GM12892 (cell line): ENCODE results near the gene TRIM26.
"Not testable (repeated sequence)": the region's sequence is repeated elsewhere in the genome, so short reads cannot be mapped to it uniquely, and the experiment has no call there.

ENCODE experiments used
- DNase-seq: peaks from one replicate; pipeline ENCODE4 v3.0.0; 2011; ENCODE audit not compliant: insufficient read length
- FAIRE-seq: peaks from 2 replicates; lab custom pipeline; 2011; peaks lifted over from hg19 to GRCh38; lab: Jason Lieb, UNC
- POLR2A ChIP-seq: IDR thresholded peaks from 2 replicates; pipeline ENCODE4 v1.6.1; 2011; ENCODE audit warnings: low read depth, low read length, control low read depth
- POLR2AphosphoS5 ChIP-seq: IDR thresholded peaks from 2 replicates; pipeline ENCODE4 v1.6.1; 2011; ENCODE audit warnings: low read depth, low read length, control low read depth
- TAF1 ChIP-seq: IDR thresholded peaks from 2 replicates; pipeline ENCODE4 v1.6.1; 2011; ENCODE audit warnings: low read depth, mild to moderate bottlenecking, control low read depth, low read length, borderline replicate concordance

Gene TRIM26

GRCh38 chr6:30184417-30185031 is 28.7 kb downstream of the TRIM26 start:
- DNase-seq, result no peak
- TF ChIP-seq TAF1 (no peak), POLR2AphosphoS5 (peak; percentile 70), POLR2A (peak; percentile 53)
- FAIRE-seq, result no peak

GRCh38 chr6:30180145-30180544 is 33.1 kb downstream of the TRIM26 start:
- FAIRE-seq, result no peak
- TF ChIP-seq POLR2AphosphoS5 (no peak), TAF1 (no peak), POLR2A (no peak)
- no peak for DNase-seq

- DNase-seq (no peak), FAIRE-seq (no peak)
- TF ChIP-seq TAF1 (no peak), POLR2AphosphoS5 (no peak)
Observed at GRCh38 chr6:30178837-30179236, 34.4 kb downstream of the TRIM26 start.

DNA sequence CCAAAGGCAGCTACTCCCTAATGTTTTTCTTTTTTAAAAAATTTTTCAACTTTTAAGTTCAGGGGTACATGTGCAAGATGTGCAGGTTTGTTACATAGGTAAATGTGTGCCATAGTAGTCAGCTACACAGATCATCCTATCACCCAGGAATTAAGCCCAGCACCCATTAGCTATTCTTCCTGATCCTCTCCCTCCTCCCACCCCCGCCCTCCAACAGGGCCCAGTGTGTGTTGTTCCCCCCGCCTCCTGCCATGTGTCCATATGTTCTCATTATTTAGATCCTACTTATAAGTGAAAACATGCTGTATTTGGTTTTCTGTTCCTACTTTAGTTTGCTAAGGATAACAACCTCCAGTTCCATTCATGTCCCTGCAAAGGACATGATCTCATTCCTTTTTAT is 37.4 kb downstream of the TRIM26 start:
- TF ChIP-seq POLR2AphosphoS5 (no peak), TAF1 (no peak), POLR2A (no peak)
- FAIRE-seq, result no peak
- DNase-seq, result no peak

GRCh38 chr6:30172681-30173080 is 40.5 kb downstream of the TRIM26 start:
- no peak for TF ChIP-seq POLR2AphosphoS5
- DNase-seq (no peak), FAIRE-seq (no peak)

DNA sequence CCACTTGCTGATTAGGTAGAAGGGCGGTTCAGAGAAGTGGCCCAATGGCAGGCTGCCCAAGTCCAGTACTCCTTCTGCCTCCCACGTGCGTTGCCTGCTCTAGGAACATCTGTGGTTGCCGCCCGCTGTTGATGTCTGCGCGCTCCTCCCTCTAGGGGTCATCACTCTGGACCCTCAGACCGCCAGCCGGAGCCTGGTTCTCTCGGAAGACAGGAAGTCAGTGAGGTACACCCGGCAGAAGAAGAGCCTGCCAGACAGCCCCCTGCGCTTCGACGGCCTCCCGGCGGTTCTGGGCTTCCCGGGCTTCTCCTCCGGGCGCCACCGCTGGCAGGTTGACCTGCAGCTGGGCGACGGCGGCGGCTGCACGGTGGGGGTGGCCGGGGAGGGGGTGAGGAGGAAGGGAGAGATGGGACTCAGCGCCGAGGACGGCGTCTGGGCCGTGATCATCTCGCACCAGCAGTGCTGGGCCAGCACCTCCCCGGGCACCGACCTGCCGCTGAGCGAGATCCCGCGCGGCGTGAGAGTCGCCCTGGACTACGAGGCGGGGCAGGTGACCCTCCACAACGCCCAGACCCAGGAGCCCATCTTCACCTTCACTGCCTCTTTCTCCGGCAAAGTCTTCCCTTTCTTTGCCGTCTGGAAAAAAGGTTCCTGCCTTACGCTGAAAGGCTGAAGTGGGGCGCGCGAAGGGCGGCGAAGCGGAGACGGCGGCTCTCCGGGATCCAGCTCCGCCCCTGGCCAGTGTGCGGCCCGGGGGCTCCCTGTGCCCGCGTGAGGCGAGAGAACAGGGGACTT is 41.3 kb downstream of the TRIM26 start:
- TF ChIP-seq TAF1, result no peak
- no peak for TF ChIP-seq POLR2AphosphoS5
- TF ChIP-seq POLR2A, result no peak
- DNase-seq, result no peak
- no peak for FAIRE-seq

DNA sequence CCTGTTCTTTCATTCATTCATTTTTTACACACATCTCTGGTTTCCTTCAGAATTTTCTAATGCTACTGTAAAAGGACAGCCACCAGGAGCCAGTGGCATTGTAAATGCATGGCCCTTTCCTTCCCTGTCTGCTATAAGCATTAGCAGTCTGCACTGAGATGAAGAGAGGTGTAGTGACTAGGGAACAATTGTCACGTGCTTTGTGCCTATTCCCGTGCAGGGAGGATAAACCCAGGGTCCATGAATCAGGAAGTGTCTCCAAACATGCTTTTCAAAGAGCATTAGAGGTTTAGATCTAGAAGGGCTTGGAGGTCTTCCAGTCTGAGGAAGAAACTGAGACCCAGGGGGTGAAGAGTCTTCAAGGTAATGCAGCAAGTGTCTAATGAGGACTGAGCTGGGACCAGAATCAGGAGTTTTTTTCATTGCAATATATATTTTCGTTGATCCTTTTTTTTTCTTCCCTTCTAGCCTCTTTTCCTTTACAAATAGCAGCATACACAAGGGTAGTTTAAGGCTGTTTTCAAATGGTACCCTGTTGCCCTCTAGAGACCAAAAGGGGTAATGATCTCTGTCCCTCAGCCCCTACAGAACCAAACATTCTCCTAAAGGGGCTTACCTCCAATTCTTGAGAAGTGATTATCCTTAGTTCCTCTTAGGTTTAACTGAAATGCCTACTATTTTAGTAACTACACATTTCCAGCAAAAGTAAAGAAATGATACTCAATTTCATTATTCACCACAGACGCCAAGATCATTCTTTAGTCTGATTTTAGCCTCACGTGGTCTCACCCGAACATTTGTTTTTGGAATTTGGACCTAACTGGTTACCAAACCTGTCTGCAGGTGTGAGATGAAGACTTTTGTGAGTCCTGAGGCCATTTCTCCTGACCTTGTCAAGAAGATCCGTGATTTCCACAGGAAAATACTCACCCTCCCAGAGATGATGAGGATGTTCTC is 43.3 kb downstream of the TRIM26 start:
- peak; percentile 82 for FAIRE-seq
- no peak for DNase-seq
- no peak for TF ChIP-seq POLR2AphosphoS5
- no peak for TF ChIP-seq POLR2A
- no peak for TF ChIP-seq TAF1

DNA sequence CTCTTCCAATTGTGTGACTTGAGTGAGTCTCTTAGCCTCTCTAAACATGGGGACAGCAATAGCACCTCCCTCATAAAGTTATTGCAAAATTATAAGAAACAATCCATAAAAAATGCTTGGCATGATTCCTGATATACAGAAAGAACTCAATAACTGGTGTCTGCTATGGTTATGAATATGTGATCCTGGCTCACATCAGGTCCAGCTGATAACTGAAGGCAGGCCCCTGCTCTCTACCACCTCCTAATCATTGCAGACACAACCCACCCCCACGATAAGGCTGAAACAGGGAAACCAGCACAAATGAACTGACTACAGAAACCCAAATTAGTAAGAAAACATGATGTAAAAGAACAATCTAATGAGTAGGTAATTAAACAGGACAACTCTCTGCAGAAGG is 44.5 kb downstream of the TRIM26 start:
- FAIRE-seq (no peak), DNase-seq (no peak)
- no peak for TF ChIP-seq POLR2A
- TF ChIP-seq TAF1, result no peak
- no peak for TF ChIP-seq POLR2AphosphoS5

GRCh38 chr6:30167101-30167500 is 46.1 kb downstream of the TRIM26 start:
- no peak for TF ChIP-seq POLR2AphosphoS5
- TF ChIP-seq TAF1, result no peak
- no peak for TF ChIP-seq POLR2A
- DNase-seq, result no peak
- no peak for FAIRE-seq

GRCh38 chr6:30165238-30165637 is 48.0 kb downstream of the TRIM26 start:
- not testable (repeated sequence) for FAIRE-seq

DNA sequence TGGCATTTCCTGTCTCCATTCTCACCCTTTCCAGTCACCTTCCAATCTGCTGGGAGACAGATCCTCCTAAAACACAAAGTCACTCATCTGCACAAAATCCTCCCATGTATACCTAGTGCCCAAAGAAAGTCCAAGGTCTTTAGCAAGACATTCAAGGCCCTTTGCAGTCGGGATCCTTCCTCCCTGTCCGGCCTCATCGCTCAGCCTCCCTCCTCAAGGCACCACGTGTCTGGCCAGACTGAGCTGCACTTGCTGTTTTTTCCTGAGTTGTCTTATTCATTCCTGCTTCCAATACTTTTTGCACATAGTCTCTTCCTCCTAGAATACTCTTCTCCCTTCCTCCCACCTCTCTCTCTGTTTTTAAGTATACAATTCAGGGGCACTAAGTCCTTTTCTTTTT is 48.5 kb downstream of the TRIM26 start:
- TF ChIP-seq POLR2A (no peak), POLR2AphosphoS5 (no peak), TAF1 (no peak)
- FAIRE-seq, result no peak
- no peak for DNase-seq

More at GRCh38 chr6:30165238-30165637, 48.0 kb downstream of the TRIM26 start:
- not testable (repeated sequence) for DNase-seq
